ENCODE results near the gene SIRT2.

The SIRT2 gene

GRCh38 chr19:38849860-38850435, 49.5 kb downstream of the SIRT2 start, which contains the start of gene HNRNPL:
TSS of gene HNRNPL (minus strand) at chr19:38849986. CDS start at chr19:38849966, 20 bp downstream.
- DNase-seq (ENCODE audit: low spot score) = peak; percentile 96
- no peak for TF ChIP-seq CTCF (IDR thresholded peaks at IDR 0.05; ENCODE audit: extremely low read depth, missing control alignments)

- DNase-seq (ENCODE audit: low spot score) = peak; percentile 97
- no peak for TF ChIP-seq CTCF (IDR thresholded peaks at IDR 0.05; ENCODE audit: extremely low read depth, missing control alignments)
Observed at GRCh38 chr19:38849147-38849859, 50.1 kb downstream of the SIRT2 start.

GRCh38 chr19:38848299-38849146, 50.9 kb downstream of the SIRT2 start:
- TF ChIP-seq CTCF (IDR thresholded peaks at IDR 0.05; ENCODE audit: extremely low read depth, missing control alignments) = no peak
- DNase-seq (ENCODE audit: low spot score) = no peak

GRCh38 chr19:38846097-38846496, 53.3 kb downstream of the SIRT2 start:
- TF ChIP-seq CTCF (IDR thresholded peaks at IDR 0.05; ENCODE audit: extremely low read depth, missing control alignments) = no peak
- no peak for DNase-seq (ENCODE audit: low spot score)

- no peak for DNase-seq (ENCODE audit: low spot score)
- TF ChIP-seq CTCF (IDR thresholded peaks at IDR 0.05; ENCODE audit: extremely low read depth, missing control alignments) = no peak
Observed at GRCh38 chr19:38845374-38846024, 53.9 kb downstream of the SIRT2 start.

- no peak for DNase-seq (ENCODE audit: low spot score)
- no peak for TF ChIP-seq CTCF (IDR thresholded peaks at IDR 0.05; ENCODE audit: extremely low read depth, missing control alignments)
Observed at GRCh38 chr19:38844093-38844686, 55.2 kb downstream of the SIRT2 start.

All from GM20000 (cell line).